HL-60 (cell line): ENCODE data around the gene MANF.
"Not testable (repeated sequence)": the region's sequence is repeated elsewhere in the genome, so short reads cannot be mapped to it uniquely, and the experiment has no call there.

Experiments used
- DNase-seq, 2 experiments: peaks; one replicate each; pipeline ENCODE4 v3.0.0-alpha.2; 2010 to 2020; ENCODE audit warnings: low read depth in 1 of 2, low spot score in 1 of 2
- H3K27ac ChIP-seq: fragments of 250-450 bp; sonication (Bioruptor Pico); replicated peaks from 2 replicates; pipeline ENCODE4 v1.5.1; 2020; ENCODE audit warnings: mild to moderate bottlenecking, moderate library complexity
- H3K27me3 ChIP-seq: fragments of 250-450 bp; sonication (Bioruptor Pico); 2 replicates; pipeline ENCODE4 v1.5.1; 2021; ENCODE audit warnings: mild to moderate bottlenecking, moderate library complexity; ENCODE audit not compliant: insufficient read depth, poor library complexity, severe bottlenecking
- H3K4me3 ChIP-seq: replicated peaks from 2 replicates; pipeline ENCODE4 v1.5.1; 2011; ENCODE audit warnings: mild to moderate bottlenecking, control low read depth, low read length; ENCODE audit not compliant: insufficient read depth
- GABPA ChIP-seq: IDR thresholded peaks from 2 replicates; pipeline ENCODE4 v1.6.1; 2012; ENCODE audit warnings: low read depth
- POLR2AphosphoS5 ChIP-seq: IDR thresholded peaks from 2 replicates; pipeline ENCODE4 v1.6.1; 2012; ENCODE audit warnings: low read depth
- SPI1 ChIP-seq: IDR thresholded peaks from 2 replicates; pipeline ENCODE4 v1.6.1; 2012; ENCODE audit warnings: low read depth, mild to moderate bottlenecking, borderline replicate concordance
- TF ChIP-seq, protein P1 (sequence below): IDR thresholded peaks from one replicate; pipeline ENCODE4 v1.5.1; 2011; ENCODE audit warnings: low read length, control low read depth, inconsistent platforms; ENCODE audit not compliant: insufficient read depth
- TF ChIP-seq, protein P2 (sequence below): IDR thresholded peaks from 2 replicates; pipeline ENCODE4 v1.6.1; 2012; ENCODE audit warnings: low read depth; ENCODE audit not compliant: insufficient replicate concordance

The MANF gene

DNA sequence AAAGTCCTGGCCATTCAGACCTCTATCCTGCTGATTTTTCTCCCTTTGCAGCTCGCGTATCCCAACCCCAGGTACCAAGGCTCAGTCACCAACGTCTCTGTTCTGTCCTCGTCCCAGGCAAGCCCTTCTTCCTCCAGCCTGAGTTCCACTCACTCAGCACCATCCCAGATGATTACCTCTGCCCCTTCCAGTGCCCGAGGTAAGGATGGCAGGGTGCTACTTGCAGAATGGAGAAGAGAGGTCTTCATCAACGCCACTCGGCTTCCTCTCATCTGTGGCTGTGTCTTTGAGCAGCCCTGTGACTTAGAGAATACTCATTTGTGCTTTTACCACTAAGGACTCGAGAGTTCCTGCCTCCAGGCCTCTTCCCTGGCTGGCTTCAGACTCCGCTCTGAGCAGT lies 22.6 kb upstream of the MANF start:
- DNase-seq: no peak
- TF ChIP-seq, protein P1, sequence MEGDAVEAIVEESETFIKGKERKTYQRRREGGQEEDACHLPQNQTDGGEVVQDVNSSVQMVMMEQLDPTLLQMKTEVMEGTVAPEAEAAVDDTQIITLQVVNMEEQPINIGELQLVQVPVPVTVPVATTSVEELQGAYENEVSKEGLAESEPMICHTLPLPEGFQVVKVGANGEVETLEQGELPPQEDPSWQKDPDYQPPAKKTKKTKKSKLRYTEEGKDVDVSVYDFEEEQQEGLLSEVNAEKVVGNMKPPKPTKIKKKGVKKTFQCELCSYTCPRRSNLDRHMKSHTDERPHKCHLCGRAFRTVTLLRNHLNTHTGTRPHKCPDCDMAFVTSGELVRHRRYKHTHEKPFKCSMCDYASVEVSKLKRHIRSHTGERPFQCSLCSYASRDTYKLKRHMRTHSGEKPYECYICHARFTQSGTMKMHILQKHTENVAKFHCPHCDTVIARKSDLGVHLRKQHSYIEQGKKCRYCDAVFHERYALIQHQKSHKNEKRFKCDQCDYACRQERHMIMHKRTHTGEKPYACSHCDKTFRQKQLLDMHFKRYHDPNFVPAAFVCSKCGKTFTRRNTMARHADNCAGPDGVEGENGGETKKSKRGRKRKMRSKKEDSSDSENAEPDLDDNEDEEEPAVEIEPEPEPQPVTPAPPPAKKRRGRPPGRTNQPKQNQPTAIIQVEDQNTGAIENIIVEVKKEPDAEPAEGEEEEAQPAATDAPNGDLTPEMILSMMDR: no peak
- TF ChIP-seq GABPA: no peak
- TF ChIP-seq, protein P2, sequence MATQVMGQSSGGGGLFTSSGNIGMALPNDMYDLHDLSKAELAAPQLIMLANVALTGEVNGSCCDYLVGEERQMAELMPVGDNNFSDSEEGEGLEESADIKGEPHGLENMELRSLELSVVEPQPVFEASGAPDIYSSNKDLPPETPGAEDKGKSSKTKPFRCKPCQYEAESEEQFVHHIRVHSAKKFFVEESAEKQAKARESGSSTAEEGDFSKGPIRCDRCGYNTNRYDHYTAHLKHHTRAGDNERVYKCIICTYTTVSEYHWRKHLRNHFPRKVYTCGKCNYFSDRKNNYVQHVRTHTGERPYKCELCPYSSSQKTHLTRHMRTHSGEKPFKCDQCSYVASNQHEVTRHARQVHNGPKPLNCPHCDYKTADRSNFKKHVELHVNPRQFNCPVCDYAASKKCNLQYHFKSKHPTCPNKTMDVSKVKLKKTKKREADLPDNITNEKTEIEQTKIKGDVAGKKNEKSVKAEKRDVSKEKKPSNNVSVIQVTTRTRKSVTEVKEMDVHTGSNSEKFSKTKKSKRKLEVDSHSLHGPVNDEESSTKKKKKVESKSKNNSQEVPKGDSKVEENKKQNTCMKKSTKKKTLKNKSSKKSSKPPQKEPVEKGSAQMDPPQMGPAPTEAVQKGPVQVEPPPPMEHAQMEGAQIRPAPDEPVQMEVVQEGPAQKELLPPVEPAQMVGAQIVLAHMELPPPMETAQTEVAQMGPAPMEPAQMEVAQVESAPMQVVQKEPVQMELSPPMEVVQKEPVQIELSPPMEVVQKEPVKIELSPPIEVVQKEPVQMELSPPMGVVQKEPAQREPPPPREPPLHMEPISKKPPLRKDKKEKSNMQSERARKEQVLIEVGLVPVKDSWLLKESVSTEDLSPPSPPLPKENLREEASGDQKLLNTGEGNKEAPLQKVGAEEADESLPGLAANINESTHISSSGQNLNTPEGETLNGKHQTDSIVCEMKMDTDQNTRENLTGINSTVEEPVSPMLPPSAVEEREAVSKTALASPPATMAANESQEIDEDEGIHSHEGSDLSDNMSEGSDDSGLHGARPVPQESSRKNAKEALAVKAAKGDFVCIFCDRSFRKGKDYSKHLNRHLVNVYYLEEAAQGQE: no peak
- TF ChIP-seq POLR2AphosphoS5: no peak
- no peak for TF ChIP-seq SPI1
- Histone ChIP-seq H3K27me3 (peaks cover 3% of the 10 kb centered on the region), H3K27ac (no peak overlapping the region), H3K4me3 (no peak overlapping the region)

DNA sequence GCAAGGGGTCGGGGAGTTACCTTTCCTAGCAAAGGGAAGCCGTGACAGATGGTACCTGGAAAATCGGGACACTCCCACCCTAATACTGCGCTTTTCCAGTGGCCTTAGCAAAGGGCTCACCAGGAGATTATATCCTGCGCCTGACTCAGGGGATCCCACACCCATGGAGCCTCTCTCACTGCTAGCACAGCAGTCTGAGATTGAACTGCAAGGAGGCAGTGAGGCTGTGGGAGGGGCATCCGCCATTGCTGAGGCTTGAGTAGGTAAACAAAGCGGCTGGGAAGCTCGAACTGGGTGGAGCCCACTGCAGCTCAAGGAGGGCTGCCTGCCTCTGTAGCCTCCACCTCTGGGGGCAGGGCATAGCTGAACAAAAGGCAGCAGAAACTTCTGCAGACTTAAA lies 16.8 kb upstream of the MANF start:
- not testable (repeated sequence) for H3K27ac ChIP-seq, DNase-seq, H3K4me3 ChIP-seq, H3K27me3 ChIP-seq

DNA sequence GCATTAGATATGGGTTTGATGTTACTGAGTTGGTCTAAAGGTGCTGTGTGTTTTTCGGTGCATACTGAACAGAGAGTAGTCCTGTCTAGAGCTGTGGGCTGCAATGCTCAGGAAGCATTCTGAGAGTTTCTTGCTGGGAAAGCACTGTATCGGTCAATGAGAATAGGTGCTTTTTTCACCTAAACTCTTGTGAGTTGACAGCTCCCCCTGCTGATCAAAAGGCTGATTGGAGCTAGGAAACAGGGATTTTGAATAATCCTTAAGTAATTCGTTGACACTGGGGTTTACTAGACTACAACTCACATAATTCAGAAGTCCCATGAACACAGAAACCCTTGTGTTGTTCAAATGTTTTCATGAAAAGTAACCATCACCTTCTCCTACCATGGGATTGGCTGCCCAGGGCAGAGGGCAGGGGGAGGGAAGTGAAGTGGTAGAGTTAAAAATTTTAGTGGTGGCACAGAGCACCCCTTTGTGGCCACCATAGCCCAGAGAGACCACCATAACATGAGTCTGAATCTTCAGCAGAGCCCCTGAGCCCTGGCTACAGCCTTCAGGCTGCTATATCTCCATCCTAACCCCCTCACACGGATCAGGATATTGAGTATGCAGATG lies 13.0 kb upstream of the MANF start:
- Histone ChIP-seq H3K27ac (no peak overlapping the region), H3K27me3 (no peaks in the 10 kb centered on the region), H3K4me3 (no peak overlapping the region)
- peak in 1 of 2 experiments; percentile 56 for DNase-seq
- TF ChIP-seq GABPA: no peak
- TF ChIP-seq, protein P2: no peak
- TF ChIP-seq, protein P1: peak; percentile 49

DNA sequence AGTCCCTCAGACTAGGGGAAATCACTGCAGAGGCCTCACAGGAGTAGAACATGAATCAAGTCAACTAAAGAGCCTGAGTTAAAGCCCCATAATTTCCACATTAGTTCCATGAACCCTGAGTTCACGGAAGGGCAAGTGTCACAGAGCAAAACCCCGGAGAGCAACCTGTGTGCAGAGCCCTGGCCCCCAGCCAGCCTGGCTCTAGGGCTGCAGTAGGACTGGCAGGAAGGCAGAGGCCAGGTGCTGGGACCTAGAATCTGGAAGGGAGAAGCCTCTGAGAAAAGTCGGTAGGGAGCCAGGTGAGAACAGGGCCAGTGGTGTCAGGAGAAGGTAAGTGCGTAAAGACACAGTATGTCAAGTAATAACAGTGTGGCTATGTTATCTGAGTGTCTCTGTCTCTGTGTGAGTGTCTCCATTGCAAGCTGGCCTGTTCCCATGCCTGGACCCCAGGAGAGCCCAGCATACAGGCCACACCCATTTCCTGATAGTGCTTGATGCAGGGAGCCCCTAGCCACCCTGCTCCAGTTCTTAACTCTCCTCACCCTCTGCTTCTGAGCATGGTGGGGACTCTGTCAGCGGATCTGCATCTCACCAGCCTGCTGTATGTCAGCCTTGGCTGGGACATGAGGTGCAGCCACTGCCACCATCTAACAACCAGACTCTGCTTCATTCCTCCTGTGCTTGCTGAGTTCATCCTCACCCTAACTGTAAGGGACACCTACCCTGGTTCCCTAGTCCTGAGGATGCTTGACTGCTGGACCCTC lies 11.3 kb upstream of the MANF start:
- DNase-seq: no peak
- no peaks in the 10 kb centered on the region for H3K27me3 ChIP-seq
- no peak for TF ChIP-seq GABPA
- TF ChIP-seq, protein P2: no peak
- H3K27ac ChIP-seq: no peak overlapping the region
- no peak overlapping the region for H3K4me3 ChIP-seq
